SKM-1 (cell line): ENCODE data around the gene SNRPD3.
A peak's percentile ranks its signal among the peaks of the same experiment; 100 is the strongest.

Experiments used
- DNase-seq: peaks from one replicate; lab custom pipeline; 2025; ENCODE audit not compliant: unreplicated experiment; lab: John Stamatoyannopoulos, UW

Gene SNRPD3

GRCh38 chr22:24555165-24556039 lies at the start of gene SNRPD3:
Gene SNRPD3, plus strand, starts transcription at chr22:24555999. Its CDS starts 1,676 bp downstream, at chr22:24557675.
- DNase-seq: peak; percentile 93

- no peak for DNase-seq
Observed at GRCh38 chr22:24506802-24507438, 48.9 kb upstream of the SNRPD3 start.

GRCh38 chr22:24507716-24508115 lies 48.1 kb upstream of the SNRPD3 start:
- no peak for DNase-seq

- DNase-seq: peak; percentile 96
Observed at GRCh38 chr22:24510637-24511625, 44.9 kb upstream of the SNRPD3 start.

- DNase-seq: peak; percentile 85
Observed at GRCh38 chr22:24512043-24512442, 43.8 kb upstream of the SNRPD3 start.

- DNase-seq: no peak
Observed at GRCh38 chr22:24513378-24514240, 42.2 kb upstream of the SNRPD3 start.

- DNase-seq: no peak
Observed at GRCh38 chr22:24514241-24515026, 41.4 kb upstream of the SNRPD3 start.

GRCh38 chr22:24515027-24515338 lies 40.8 kb upstream of the SNRPD3 start:
- no peak for DNase-seq

GRCh38 chr22:24516301-24516737 lies 39.5 kb upstream of the SNRPD3 start:
- DNase-seq: no peak

- no peak for DNase-seq
Observed at GRCh38 chr22:24517446-24517845, 38.4 kb upstream of the SNRPD3 start.

GRCh38 chr22:24518228-24518627 lies 37.6 kb upstream of the SNRPD3 start:
- no peak for DNase-seq

GRCh38 chr22:24518771-24519485 lies 36.9 kb upstream of the SNRPD3 start:
- DNase-seq: no peak

- no peak for DNase-seq
Observed at GRCh38 chr22:24519496-24519895, 36.3 kb upstream of the SNRPD3 start.

GRCh38 chr22:24521791-24522245 lies 34.0 kb upstream of the SNRPD3 start:
- peak; percentile 27 for DNase-seq

- no peak for DNase-seq
Observed at GRCh38 chr22:24523873-24524272, 31.9 kb upstream of the SNRPD3 start.

- peak; percentile 75 for DNase-seq
Observed at GRCh38 chr22:24525416-24526037, 30.3 kb upstream of the SNRPD3 start.

- no peak for DNase-seq
Observed at GRCh38 chr22:24526191-24526590, 29.6 kb upstream of the SNRPD3 start.

GRCh38 chr22:24529898-24530297 lies 25.9 kb upstream of the SNRPD3 start:
- no peak for DNase-seq
